Subcutaneous abdominal adipose tissue (tissue), 5 donors: ENCODE results near the gene ANKS1B.
A peak's percentile ranks its signal among the peaks of the same experiment; 100 is the strongest.

Source experiments
- H3K27ac ChIP-seq: one replicate; pipeline ENCODE4 v1.7.0; 2013; ENCODE audit warnings: low read depth, mild to moderate bottlenecking, inconsistent platforms, low read length, moderate library complexity
- H3K27me3 ChIP-seq, 5 donors: one replicate each; pipeline ENCODE4 v1.7.0; 2013; ENCODE audit warnings: low read length in 5 of 5, inconsistent platforms in 1 of 5; ENCODE audit not compliant: control insufficient read depth in 5 of 5, insufficient read depth in 4 of 5
- H3K36me3 ChIP-seq, 5 donors: one replicate each; pipeline ENCODE4 v1.7.0; 2013; ENCODE audit warnings: low read length in 5 of 5; ENCODE audit not compliant: control insufficient read depth in 5 of 5, insufficient read depth in 5 of 5
- H3K4me1 ChIP-seq, 5 donors: one replicate each; pipeline ENCODE4 v1.7.0; 2013; ENCODE audit warnings: low read length in 5 of 5, mild to moderate bottlenecking in 3 of 5, moderate library complexity in 1 of 5; ENCODE audit not compliant: control insufficient read depth in 5 of 5, insufficient read depth in 5 of 5
- H3K4me3 ChIP-seq, 5 donors: one replicate each; pipeline ENCODE4 v1.7.0; 2013; ENCODE audit warnings: low read length in 5 of 5, low read depth in 1 of 5
- H3K9ac ChIP-seq, 5 donors: one replicate each; pipeline ENCODE4 v1.7.0; 2013; ENCODE audit warnings: low read length in 5 of 5, mild to moderate bottlenecking in 4 of 5, moderate library complexity in 3 of 5
- H3K9me3 ChIP-seq, 5 donors: one replicate each; pipeline ENCODE4 v1.7.0; 2013; ENCODE audit warnings: low read length in 5 of 5; ENCODE audit not compliant: control insufficient read depth in 5 of 5
- donor health status: healthy.
- donor health status: healthy.
- donor health status: healthy.
- donor health status: healthy.
- donor health status: healthy.

Gene ANKS1B

GRCh38 chr12:98895086-98895651 is 1089.6 kb downstream of the ANKS1B start:
- Histone ChIP-seq H3K27me3 (peaks cover 13 to 29% (median 23%) of the 10 kb centered on the region in 5 donors), H3K9ac (no peak overlapping the region), H3K36me3 (no peaks in the 10 kb centered on the region), H3K9me3 (no peaks in the 10 kb centered on the region), H3K27ac (no peak overlapping the region), H3K4me1 (peaks cover 0 to 8% (median 0%) of the 10 kb centered on the region in 5 donors), H3K4me3 (no peak overlapping the region)

GRCh38 chr12:98894412-98895085 is 1090.2 kb downstream of the ANKS1B start:
- Histone ChIP-seq H3K36me3 (no peaks in the 10 kb centered on the region), H3K4me3 (peak overlapping the region in 1 of 5 donors; percentile 31), H3K27me3 (peaks cover 13 to 29% (median 23%) of the 10 kb centered on the region in 5 donors), H3K4me1 (peaks cover 0 to 8% (median 0%) of the 10 kb centered on the region in 5 donors), H3K9me3 (no peaks in the 10 kb centered on the region), H3K9ac (no peak overlapping the region), H3K27ac (no peak overlapping the region)

GRCh38 chr12:98893675-98894411 is 1090.9 kb downstream of the ANKS1B start:
- peaks cover 13 to 29% (median 23%) of the 10 kb centered on the region in 5 donors for H3K27me3 ChIP-seq
- H3K4me3 ChIP-seq = no peak overlapping the region
- no peak overlapping the region for H3K9ac ChIP-seq
- no peaks in the 10 kb centered on the region for H3K9me3 ChIP-seq
- no peaks in the 10 kb centered on the region for H3K36me3 ChIP-seq
- H3K27ac ChIP-seq = no peak overlapping the region
- H3K4me1 ChIP-seq = peaks cover 0 to 8% (median 0%) of the 10 kb centered on the region in 5 donors

- Histone ChIP-seq H3K9me3 (no peaks in the 10 kb centered on the region), H3K36me3 (no peaks in the 10 kb centered on the region), H3K4me3 (no peak overlapping the region), H3K27ac (no peak overlapping the region), H3K27me3 (peaks cover 13 to 29% (median 23%) of the 10 kb centered on the region in 5 donors), H3K9ac (no peak overlapping the region), H3K4me1 (peaks cover 0 to 8% (median 0%) of the 10 kb centered on the region in 5 donors)
These were observed 1091.5 kb downstream of the ANKS1B start for GRCh38 chr12:98893126-98893674.

GRCh38 chr12:98885778-98886177 is 1099.0 kb downstream of the ANKS1B start:
- Histone ChIP-seq H3K27me3 (peaks cover 0 to 2% (median 0%) of the 10 kb centered on the region in 5 donors), H3K36me3 (no peaks in the 10 kb centered on the region), H3K9me3 (no peaks in the 10 kb centered on the region), H3K4me3 (no peak overlapping the region), H3K4me1 (no peaks in the 10 kb centered on the region), H3K9ac (no peak overlapping the region), H3K27ac (no peak overlapping the region)

GRCh38 chr12:98883231-98883630 is 1101.5 kb downstream of the ANKS1B start:
- no peaks in the 10 kb centered on the region for H3K27me3 ChIP-seq
- no peaks in the 10 kb centered on the region for H3K4me1 ChIP-seq
- H3K9me3 ChIP-seq = no peaks in the 10 kb centered on the region
- H3K27ac ChIP-seq = no peak overlapping the region
- H3K9ac ChIP-seq = no peak overlapping the region
- H3K4me3 ChIP-seq = no peak overlapping the region
- no peaks in the 10 kb centered on the region for H3K36me3 ChIP-seq

- no peak overlapping the region for H3K4me3 ChIP-seq
- H3K4me1 ChIP-seq = no peaks in the 10 kb centered on the region
- no peaks in the 10 kb centered on the region for H3K9me3 ChIP-seq
- H3K27ac ChIP-seq = no peak overlapping the region
- H3K27me3 ChIP-seq = no peaks in the 10 kb centered on the region
- no peaks in the 10 kb centered on the region for H3K36me3 ChIP-seq
- H3K9ac ChIP-seq = no peak overlapping the region
These were observed 1102.2 kb downstream of the ANKS1B start for GRCh38 chr12:98882526-98882925.

GRCh38 chr12:98873776-98874175 is 1111.0 kb downstream of the ANKS1B start:
- H3K4me3 ChIP-seq = no peak overlapping the region
- H3K9me3 ChIP-seq = no peaks in the 10 kb centered on the region
- H3K9ac ChIP-seq = no peak overlapping the region
- H3K4me1 ChIP-seq = no peaks in the 10 kb centered on the region
- no peaks in the 10 kb centered on the region for H3K36me3 ChIP-seq
- H3K27ac ChIP-seq = no peak overlapping the region
- no peaks in the 10 kb centered on the region for H3K27me3 ChIP-seq

GRCh38 chr12:98870504-98870903 is 1114.2 kb downstream of the ANKS1B start:
- H3K4me3 ChIP-seq = no peak overlapping the region
- no peaks in the 10 kb centered on the region for H3K36me3 ChIP-seq
- H3K9ac ChIP-seq = no peak overlapping the region
- H3K4me1 ChIP-seq = no peaks in the 10 kb centered on the region
- no peaks in the 10 kb centered on the region for H3K27me3 ChIP-seq
- H3K9me3 ChIP-seq = no peaks in the 10 kb centered on the region
- no peak overlapping the region for H3K27ac ChIP-seq
